DOHH2 (cell line): ENCODE data around the gene POLR2C.
"Not testable (repeated sequence)": the region's sequence is repeated elsewhere in the genome, so short reads cannot be mapped to it uniquely, and the experiment has no call there.

Experiments
- H3F3A ChIP-seq: fragments of 200-600 bp; sonication (generic), shearing (Covaris generic); 2 replicates; pipeline ENCODE4 v1.6.0; 2016; ENCODE audit warnings: antibody characterized with exemption, mild to moderate bottlenecking; ENCODE audit not compliant: control insufficient read depth, insufficient read depth
- H3K27ac ChIP-seq: fragments of 200-600 bp; sonication (generic); 2 replicates; pipeline ENCODE4 v1.5.1; 2014; ENCODE audit warnings: low read depth, mild to moderate bottlenecking, low read length, moderate library complexity
- H3K27me3 ChIP-seq: fragments of 200-600 bp; sonication (generic); 2 replicates; pipeline ENCODE4 v1.6.1; 2014; ENCODE audit warnings: mild to moderate bottlenecking, low read length, mixed read lengths; ENCODE audit not compliant: control insufficient read depth
- H3K36me3 ChIP-seq: fragments of 200-600 bp; sonication (generic); 2 replicates; pipeline ENCODE4 v1.6.1; 2014; ENCODE audit warnings: mild to moderate bottlenecking, low read length, moderate library complexity, mixed read lengths; ENCODE audit not compliant: control insufficient read depth
- H3K4me1 ChIP-seq: fragments of 200-600 bp; sonication (generic); 2 replicates; pipeline ENCODE4 v1.6.1; 2014; ENCODE audit warnings: mild to moderate bottlenecking, low read length, mixed read lengths; ENCODE audit not compliant: control insufficient read depth
- H3K4me2 ChIP-seq: fragments of 200-600 bp; sonication (generic); 2 replicates; pipeline ENCODE4 v1.6.0; 2014; ENCODE audit warnings: mild to moderate bottlenecking, low read length, moderate library complexity
- H3K4me3 ChIP-seq: fragments of 200-600 bp; sonication (generic); 2 replicates; pipeline ENCODE4 v1.5.1; 2014; ENCODE audit warnings: mild to moderate bottlenecking, low read length, mixed read lengths
- H3K79me2 ChIP-seq: fragments of 200-600 bp; sonication (generic); 2 replicates; pipeline ENCODE4 v1.6.1; 2014; ENCODE audit warnings: mild to moderate bottlenecking, low read length, mixed read lengths; ENCODE audit not compliant: control insufficient read depth
- H3K9me2 ChIP-seq: fragments of 200-600 bp; sonication (generic); replicated peaks from 2 replicates; pipeline ENCODE4 v1.6.1; 2014; ENCODE audit warnings: mild to moderate bottlenecking, low read length, mixed read lengths; ENCODE audit not compliant: control insufficient read depth
- H3K9me3 ChIP-seq: fragments of 200-600 bp; sonication (generic); 2 replicates; pipeline ENCODE4 v1.6.1; 2014; ENCODE audit warnings: antibody characterized with exemption, low read length, mixed read lengths; ENCODE audit not compliant: control insufficient read depth, insufficient read depth
- H4K20me1 ChIP-seq: fragments of 200-600 bp; sonication (generic); 2 replicates; pipeline ENCODE4 v1.6.0; 2014; ENCODE audit warnings: low read depth, mild to moderate bottlenecking, antibody characterized with exemption, low read length, moderate library complexity; ENCODE audit not compliant: control insufficient read depth, insufficient read depth
- CTCF ChIP-seq: fragments of 200-600 bp; sonication (generic); IDR thresholded peaks from one replicate; pipeline ENCODE4 v1.5.1; 2014; ENCODE audit warnings: antibody characterized with exemption, mild to moderate bottlenecking, low read depth, low read length; ENCODE audit not compliant: poor library complexity, severe bottlenecking
- EZH2phosphoT487 ChIP-seq: fragments of 200-600 bp; sonication (generic); IDR thresholded peaks from 2 replicates; pipeline ENCODE4 v1.6.1; 2017; ENCODE audit warnings: borderline replicate concordance, mild to moderate bottlenecking, antibody characterized with exemption, low read length, moderate library complexity, mixed read lengths

POLR2C gene

GRCh38 chr16:57489229-57489628 is 26.8 kb downstream of the POLR2C start:
- H3K9me2 ChIP-seq: no peaks in the 10 kb centered on the region
- no peak overlapping the region for H3K4me3 ChIP-seq
- H3K27me3 ChIP-seq: peaks cover 15% of the 10 kb centered on the region
- no peaks in the 10 kb centered on the region for H3K9me3 ChIP-seq
- no peak overlapping the region for H3K27ac ChIP-seq
- TF ChIP-seq CTCF (no peak), EZH2phosphoT487 (no peak)
- no peaks in the 10 kb centered on the region for H4K20me1 ChIP-seq
- H3K36me3 ChIP-seq: no peaks in the 10 kb centered on the region
- no peaks in the 10 kb centered on the region for H3K79me2 ChIP-seq
- no peaks in the 10 kb centered on the region for H3F3A ChIP-seq
- H3K4me1 ChIP-seq: peaks cover 18% of the 10 kb centered on the region
- no peak overlapping the region for H3K4me2 ChIP-seq

- Histone ChIP-seq H3K27me3 (peaks cover 4% of the 10 kb centered on the region; the same call in 1 of the 2 replicates), H3K4me3 (no peak overlapping the region), H4K20me1 (no peaks in the 10 kb centered on the region), H3K27ac (no peak overlapping the region), H3K4me1 (peaks cover 10% of the 10 kb centered on the region), H3K36me3 (no peaks in the 10 kb centered on the region), H3F3A (no peaks in the 10 kb centered on the region), H3K4me2 (peak overlapping the region; percentile 45), H3K9me3 (no peaks in the 10 kb centered on the region), H3K9me2 (no peaks in the 10 kb centered on the region), H3K79me2 (no peaks in the 10 kb centered on the region)
- TF ChIP-seq CTCF (no peak), EZH2phosphoT487 (no peak)
These were observed 31.3 kb downstream of the POLR2C start for GRCh38 chr16:57493767-57494166.

GRCh38 chr16:57497121-57497520 is 34.6 kb downstream of the POLR2C start:
- Histone ChIP-seq H3K27me3 (peaks cover 9% of the 10 kb centered on the region), H3K4me3 (no peak overlapping the region), H3F3A (no peaks in the 10 kb centered on the region), H4K20me1 (no peaks in the 10 kb centered on the region), H3K4me2 (no peak overlapping the region), H3K36me3 (no peaks in the 10 kb centered on the region), H3K9me2 (no peaks in the 10 kb centered on the region), H3K4me1 (peaks cover 10% of the 10 kb centered on the region), H3K79me2 (no peaks in the 10 kb centered on the region), H3K9me3 (no peaks in the 10 kb centered on the region), H3K27ac (no peak overlapping the region)
- TF ChIP-seq CTCF (no peak), EZH2phosphoT487 (no peak)

GRCh38 chr16:57498031-57498430 is 35.6 kb downstream of the POLR2C start:
- H4K20me1 ChIP-seq: no peaks in the 10 kb centered on the region
- H3K79me2 ChIP-seq: no peaks in the 10 kb centered on the region
- H3K27ac ChIP-seq: no peak overlapping the region
- TF ChIP-seq CTCF (no peak), EZH2phosphoT487 (no peak)
- peaks cover 10% of the 10 kb centered on the region for H3K4me1 ChIP-seq
- H3K4me2 ChIP-seq: no peak overlapping the region
- no peaks in the 10 kb centered on the region for H3K9me2 ChIP-seq
- no peak overlapping the region for H3K4me3 ChIP-seq
- no peaks in the 10 kb centered on the region for H3K9me3 ChIP-seq
- peaks cover 15% of the 10 kb centered on the region for H3K27me3 ChIP-seq
- H3F3A ChIP-seq: no peaks in the 10 kb centered on the region
- H3K36me3 ChIP-seq: no peaks in the 10 kb centered on the region

GRCh38 chr16:57499941-57500340 is 37.5 kb downstream of the POLR2C start:
- not testable (repeated sequence) for H3K27ac ChIP-seq, H3K36me3 ChIP-seq, H3K4me2 ChIP-seq, H4K20me1 ChIP-seq, H3K9me3 ChIP-seq, H3K4me3 ChIP-seq, H3K79me2 ChIP-seq, H3F3A ChIP-seq, H3K9me2 ChIP-seq, H3K4me1 ChIP-seq
- H3K27me3 ChIP-seq: peaks cover 26% of the 10 kb centered on the region
